ENCODE data around the gene UBE2U. TPM values are rescaled to one million over a fixed set of nuclear protein-coding genes. Genes with fewer than 3 reads are reported as not detected.
"Not testable (repeated sequence)": the region's sequence is repeated elsewhere in the genome, so short reads cannot be mapped to it uniquely, and the experiment has no call there.

The UBE2U gene
- total RNA-seq, 1 donor from 2014 or later: not detected

DNA sequence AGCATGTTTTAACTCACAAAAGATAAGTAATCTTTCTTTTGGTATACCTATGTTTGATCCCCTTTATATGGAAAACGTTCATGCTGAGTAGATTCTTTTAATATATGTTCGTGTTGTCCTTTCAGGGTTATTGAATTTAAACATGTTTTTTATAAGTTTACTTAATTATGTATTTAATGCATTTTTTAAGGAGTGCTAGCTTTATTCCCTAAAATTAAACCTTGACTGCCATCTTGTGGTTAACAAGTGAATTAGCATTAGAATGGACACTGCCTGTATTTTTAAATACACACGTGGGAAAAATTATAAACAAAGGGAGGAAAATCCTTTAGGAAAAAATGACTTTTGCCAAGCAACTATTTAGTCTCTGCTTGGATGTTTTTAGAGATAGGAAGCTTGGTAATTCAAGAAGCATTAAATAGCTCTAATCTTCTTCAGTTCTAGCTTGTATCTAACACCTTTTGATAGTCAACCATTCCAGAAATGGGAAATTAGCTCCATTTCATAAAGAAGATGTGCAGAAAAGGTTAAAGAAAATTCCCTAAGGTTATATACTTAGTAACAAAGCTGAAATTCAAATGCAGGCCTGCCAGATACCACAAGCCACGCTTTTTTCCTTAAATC, 43.0 kb downstream of the UBE2U start:
- TF ChIP-seq, protein P1, sequence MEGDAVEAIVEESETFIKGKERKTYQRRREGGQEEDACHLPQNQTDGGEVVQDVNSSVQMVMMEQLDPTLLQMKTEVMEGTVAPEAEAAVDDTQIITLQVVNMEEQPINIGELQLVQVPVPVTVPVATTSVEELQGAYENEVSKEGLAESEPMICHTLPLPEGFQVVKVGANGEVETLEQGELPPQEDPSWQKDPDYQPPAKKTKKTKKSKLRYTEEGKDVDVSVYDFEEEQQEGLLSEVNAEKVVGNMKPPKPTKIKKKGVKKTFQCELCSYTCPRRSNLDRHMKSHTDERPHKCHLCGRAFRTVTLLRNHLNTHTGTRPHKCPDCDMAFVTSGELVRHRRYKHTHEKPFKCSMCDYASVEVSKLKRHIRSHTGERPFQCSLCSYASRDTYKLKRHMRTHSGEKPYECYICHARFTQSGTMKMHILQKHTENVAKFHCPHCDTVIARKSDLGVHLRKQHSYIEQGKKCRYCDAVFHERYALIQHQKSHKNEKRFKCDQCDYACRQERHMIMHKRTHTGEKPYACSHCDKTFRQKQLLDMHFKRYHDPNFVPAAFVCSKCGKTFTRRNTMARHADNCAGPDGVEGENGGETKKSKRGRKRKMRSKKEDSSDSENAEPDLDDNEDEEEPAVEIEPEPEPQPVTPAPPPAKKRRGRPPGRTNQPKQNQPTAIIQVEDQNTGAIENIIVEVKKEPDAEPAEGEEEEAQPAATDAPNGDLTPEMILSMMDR (conservative IDR thresholded peaks at IDR 0.05; ENCODE audit: low read depth, low read length): peak; percentile 69
- no peak for DNase-seq (ENCODE audit: low read depth)
- H3K4me3 ChIP-seq (ENCODE audit: low read depth, low read length): no peak overlapping the region

DNA sequence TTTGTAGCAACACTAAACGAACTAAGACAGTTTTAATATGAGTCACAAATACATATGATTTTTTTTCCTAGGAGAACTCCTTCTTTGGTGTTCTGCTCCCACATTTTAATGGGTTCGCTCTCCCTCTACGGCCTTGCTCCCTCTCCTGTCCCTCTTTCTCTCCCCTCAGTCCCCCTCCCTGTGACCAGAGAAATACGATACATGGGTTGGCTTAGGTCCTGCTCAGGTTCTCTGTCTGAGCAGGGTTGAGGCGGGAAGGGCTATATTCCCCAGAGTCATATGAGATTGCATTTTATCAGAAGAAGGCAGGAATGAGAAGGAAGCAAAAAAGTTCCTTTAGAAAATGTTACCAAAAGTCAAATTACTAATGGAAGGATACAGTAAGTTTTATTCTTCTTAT, 44.6 kb downstream of the UBE2U start:
- no peak overlapping the region for H3K4me3 ChIP-seq (ENCODE audit: low read depth, low read length)
- no peak for DNase-seq (ENCODE audit: low read depth)
- TF ChIP-seq, protein P1 (conservative IDR thresholded peaks at IDR 0.05; ENCODE audit: low read depth, low read length): no peak

DNA sequence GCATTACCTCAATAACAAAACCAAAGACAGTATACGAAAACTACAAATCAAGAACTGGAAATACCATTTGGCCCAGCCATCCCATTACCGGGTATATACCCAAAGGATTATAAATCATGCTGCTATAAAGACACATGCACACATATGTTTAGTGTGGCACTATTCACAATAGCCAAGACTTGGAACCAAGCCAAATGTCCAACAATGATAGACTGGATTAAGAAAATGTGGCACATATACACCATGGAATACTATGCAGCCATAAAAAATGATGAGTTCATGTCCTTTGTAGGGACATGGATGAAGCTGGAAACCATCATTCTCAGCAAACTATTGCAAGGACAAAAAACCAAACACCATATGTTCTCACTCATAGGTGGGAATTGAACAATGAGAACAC, 47.0 kb downstream of the UBE2U start:
- H3K4me3 ChIP-seq (ENCODE audit: low read depth, low read length); DNase-seq (ENCODE audit: low read depth): not testable (repeated sequence)

DNA sequence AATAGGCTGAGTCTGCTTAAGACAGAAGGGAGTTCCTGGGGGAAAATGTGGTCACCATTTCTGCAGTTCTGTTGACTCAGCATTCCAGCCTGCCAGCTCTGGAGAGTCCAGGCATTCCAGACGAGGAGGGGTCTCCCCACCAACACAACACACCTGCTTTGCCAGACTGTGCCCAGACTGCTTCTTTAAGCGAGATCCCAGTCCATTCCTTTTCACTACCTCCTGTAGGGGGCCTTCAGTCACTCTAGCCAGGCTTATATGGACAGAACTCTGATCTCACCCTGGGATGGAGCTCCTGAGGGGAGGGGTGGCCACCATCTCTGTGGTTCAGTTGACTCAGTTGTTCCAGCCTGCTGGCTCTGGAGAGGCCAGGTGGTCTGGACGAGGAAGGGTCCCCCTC, 48.5 kb downstream of the UBE2U start:
- TF ChIP-seq, protein P1 (conservative IDR thresholded peaks at IDR 0.05; ENCODE audit: low read depth, low read length): peak; percentile 29
- DNase-seq (ENCODE audit: low read depth): no peak
- H3K4me3 ChIP-seq (ENCODE audit: low read depth, low read length): no peak overlapping the region

DNA sequence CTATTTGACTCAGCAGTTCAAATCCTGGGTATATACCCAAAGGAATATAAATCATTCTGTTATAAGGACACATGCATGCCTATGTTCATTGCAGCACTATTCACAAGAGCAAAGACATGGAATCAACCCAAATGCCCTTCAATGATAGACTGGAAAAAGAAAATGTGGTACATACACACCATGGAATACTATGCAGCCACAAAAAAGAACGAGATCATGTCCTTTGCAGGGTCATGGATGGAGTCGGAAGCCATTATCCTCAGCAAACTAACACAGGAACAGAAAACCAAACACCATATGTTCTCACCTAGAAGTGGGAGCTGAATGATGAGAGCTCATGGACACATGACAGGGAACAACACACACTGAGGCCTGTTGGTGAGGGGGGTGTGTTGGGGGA, 53.8 kb downstream of the UBE2U start:
- H3K4me3 ChIP-seq (ENCODE audit: low read depth, low read length): not testable (repeated sequence)

DNA sequence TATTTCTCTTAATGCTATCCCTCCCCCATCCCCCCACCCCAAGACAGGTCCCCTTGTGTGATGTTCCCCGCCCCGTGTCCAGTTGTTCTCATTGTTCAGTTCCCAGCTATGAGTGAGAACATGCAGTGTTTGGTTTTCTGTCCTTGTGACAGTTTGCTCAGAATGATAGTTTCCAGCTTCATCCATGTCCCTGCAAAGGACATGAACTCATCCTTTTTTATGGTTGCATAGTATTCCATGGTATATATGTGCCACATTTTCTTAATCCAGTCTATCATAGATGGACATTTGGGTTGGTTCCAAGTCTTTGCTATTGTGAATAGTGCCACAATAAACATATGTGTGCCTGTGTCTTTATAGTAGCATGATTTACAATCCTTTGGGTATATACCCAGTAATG, 55.0 kb downstream of the UBE2U start:
- H3K4me3 ChIP-seq (ENCODE audit: low read depth, low read length); DNase-seq (ENCODE audit: low read depth): not testable (repeated sequence)

More for the DNA sequence above, 53.8 kb downstream of the UBE2U start:
- not testable (repeated sequence) for DNase-seq (ENCODE audit: low read depth)

DNA sequence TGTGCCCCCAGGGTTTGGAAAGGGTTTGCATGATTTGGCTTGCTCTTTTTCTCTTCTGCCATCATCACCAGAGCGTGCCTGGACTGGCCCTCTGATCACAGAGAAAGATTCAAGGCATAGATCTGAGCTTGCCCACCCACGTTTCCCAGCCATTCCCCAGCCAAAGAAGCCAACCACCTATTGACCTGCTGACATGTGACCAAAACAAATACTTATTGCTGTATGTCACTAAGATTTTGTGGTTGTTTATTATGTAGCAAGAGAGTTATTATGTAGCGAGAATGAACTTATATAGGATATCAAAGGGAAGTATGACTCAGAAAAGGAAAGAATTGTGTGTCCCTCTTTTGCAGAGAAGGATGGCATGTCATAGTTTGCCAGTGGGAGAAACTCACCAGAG, 59.9 kb downstream of the UBE2U start:
- no peak for DNase-seq (ENCODE audit: low read depth)
- no peak overlapping the region for H3K4me3 ChIP-seq (ENCODE audit: low read depth, low read length)
- TF ChIP-seq, protein P1 (conservative IDR thresholded peaks at IDR 0.05; ENCODE audit: low read depth, low read length): no peak

DNA sequence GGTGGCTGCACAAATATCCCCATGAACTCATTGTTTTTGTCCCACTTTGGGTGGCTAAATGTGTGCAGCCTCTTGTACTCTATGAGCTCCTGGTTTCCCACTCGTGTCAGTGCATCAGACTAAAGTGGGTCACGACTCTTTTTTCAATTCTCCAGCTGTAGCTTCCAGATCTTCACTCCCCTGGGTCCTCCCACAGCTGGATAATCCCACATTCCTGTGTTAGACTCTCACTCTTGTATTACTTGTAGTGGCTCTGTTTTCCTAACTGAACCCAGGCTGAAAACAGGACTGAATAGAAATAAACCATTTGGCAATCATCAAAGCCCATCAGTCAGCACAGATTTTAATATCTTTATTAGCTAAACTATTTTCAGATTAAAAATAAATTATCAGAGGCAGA, 60.4 kb downstream of the UBE2U start:
- no peak for DNase-seq (ENCODE audit: low read depth)
- TF ChIP-seq, protein P1 (conservative IDR thresholded peaks at IDR 0.05; ENCODE audit: low read depth, low read length): no peak
- no peak overlapping the region for H3K4me3 ChIP-seq (ENCODE audit: low read depth, low read length)

DNA sequence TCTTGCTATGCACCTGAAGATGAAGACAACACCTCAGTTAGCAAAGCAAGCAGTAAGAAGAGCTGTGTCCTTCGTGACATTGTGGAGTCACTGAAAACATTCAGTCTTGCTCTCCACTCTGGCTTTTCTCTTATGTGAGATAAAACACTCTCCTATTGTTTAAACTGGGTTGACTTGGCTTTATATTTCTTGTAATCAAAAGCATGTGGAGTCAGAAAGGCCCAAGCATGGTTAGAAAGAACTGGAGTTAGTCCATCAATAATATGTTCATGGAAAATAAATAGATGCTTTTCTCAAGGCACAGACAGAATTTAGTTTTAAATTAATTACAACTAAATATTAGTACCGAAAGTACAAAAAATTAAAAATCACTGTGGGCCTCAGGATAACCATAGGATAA, 61.7 kb downstream of the UBE2U start:
- TF ChIP-seq, protein P1 (conservative IDR thresholded peaks at IDR 0.05; ENCODE audit: low read depth, low read length): no peak
- no peak for DNase-seq (ENCODE audit: low read depth)
- no peak overlapping the region for H3K4me3 ChIP-seq (ENCODE audit: low read depth, low read length)
